GM19468 (cell line): ENCODE data around the gene FCMR.
"Not testable (repeated sequence)": the region's sequence is repeated elsewhere in the genome, so short reads cannot be mapped to it uniquely, and the experiment has no call there.

Experiments
- ATAC-seq: cut with Tn5 transposase; IDR thresholded peaks from one replicate; pipeline ENCODE4 v1.9.1; 2021; ENCODE audit warnings: mild to moderate bottlenecking, moderate library complexity, moderate number of reproducible peaks; ENCODE audit not compliant: unreplicated experiment; ENCODE audit errors: extremely low read depth

FCMR gene

DNA sequence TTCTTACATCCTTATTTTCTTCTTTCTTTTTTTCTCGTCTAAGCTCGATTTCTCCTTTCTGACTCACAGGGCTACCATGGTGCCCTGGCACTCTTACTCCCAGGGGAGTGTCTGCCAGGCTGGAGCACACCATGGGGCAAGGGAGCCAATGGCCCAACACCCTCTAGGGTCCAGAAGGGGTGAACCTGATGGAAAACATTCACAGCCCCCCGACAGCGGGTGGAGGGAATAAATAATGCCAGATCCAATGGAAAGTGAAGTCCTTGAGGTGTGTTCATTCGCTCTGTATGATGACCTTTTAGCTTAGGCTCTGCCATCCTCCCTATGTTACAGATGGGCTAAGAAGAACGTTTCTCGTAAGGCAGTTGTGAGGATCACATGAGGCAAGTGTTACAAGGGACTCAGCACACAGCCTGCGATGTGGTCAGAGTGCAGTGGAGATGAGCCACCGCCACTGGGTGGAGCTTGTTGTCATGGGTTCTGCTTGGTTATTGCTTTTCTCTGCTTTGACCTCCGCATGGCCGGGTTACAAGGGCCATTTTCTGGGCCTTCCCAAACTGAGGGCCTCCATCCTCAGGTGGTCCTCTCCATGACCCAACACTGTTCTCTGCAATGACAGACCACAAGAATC lies 3.5 kb upstream of the FCMR start:
- ATAC-seq, result peak; percentile 52

- ATAC-seq, result no peak
Measured at GRCh38 chr1:206924592-206925105, 2.9 kb upstream of the FCMR start.

DNA sequence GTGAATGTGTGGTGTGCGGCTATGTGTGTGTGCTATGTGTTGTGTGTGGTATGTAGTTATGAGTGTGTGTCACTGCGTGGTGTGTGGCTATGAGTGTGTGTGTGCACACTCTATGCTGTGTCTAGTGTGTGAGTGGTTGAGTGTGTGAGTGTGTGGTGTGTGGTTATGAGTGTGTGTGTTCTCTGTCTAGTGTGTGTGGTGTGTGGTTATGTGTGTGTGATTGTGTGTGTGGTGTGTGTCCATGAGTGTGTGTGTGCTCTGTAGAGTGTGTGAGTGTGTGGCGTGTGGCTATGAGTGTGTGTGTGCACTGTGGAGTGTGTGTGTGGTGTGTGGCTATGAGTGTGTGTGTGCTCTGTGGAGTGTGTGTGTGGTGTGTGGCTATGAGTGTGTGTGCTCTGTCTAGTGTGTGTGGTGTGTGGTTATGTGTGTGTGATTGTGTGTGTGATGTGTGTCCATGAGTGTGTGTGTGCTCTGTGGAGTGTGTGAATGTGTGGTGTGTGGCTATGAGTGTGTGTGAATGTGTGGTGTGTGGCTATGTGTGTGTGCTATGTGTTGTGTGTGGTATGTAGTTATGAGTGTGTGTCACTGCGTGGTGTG lies 2.3 kb upstream of the FCMR start:
- not testable (repeated sequence) for ATAC-seq

DNA sequence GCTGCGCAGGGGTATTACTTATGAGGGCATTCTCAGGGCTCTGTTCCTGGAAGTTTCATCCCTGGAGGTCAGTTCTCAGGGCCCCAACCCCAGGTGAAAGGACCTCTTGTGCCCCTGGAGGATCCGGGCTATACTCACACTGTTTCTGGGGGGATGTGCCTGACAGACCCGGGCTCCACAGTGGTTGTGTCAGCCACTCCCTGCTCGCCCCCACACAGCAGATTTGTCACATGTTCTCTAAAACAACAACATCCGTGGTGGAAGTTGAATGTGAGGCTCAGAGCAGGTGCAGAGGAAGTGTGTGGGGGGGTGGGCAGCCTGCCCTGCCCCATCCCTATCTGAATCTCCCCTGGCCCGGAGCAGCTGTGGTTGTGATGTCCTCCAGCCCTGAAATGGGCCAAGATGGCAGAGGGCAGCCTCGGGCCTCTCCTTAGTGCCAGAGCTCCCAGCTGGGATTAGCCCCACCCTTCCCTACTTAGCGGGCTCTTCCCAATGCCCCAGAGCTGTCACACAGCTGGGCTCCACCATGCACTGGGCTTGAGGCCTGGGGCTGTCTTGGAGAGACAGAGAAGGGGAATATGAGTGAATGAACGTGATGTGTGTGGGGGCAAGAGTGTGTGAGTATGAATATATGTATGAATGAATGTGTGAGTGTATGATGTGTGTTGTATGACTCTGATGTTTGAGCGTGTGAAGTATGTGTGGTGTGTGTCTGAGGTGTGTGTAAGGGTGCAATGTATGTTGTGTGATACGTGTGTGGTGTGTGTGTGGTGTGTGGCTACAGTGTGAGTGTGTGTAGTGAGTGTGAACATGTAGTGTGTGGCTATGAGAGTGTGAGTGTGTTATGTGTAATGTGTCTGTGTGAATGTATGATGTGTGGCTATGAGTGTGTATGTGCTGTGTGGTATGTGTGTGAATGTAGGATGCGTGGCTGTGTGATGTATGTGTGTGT lies 1.5 kb upstream of the FCMR start:
- peak; percentile 53 for ATAC-seq

GRCh38 chr1:206922524-206922923 lies 783 bp upstream of the FCMR start:
- no peak for ATAC-seq

DNA sequence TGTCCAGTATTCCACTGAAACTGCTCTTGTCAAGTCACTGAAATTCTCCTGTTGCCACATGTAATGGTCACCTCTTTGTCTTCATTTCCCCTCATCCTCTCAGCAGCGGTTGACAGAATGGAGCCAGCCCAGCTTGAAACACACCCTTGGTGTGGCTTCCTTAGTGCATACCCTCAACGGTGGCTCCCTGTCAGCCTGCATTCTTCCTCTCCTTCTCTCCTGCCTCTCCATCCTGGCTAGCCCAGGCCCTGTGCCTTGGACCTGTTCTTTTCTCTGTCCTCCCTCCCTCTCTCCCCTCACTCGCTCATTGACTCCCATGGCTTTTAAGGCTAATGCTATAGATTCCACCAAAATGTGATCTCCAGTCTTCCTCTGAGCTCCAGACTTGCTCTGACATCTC lies 3.7 kb downstream of the FCMR start:
- ATAC-seq, result no peak

DNA sequence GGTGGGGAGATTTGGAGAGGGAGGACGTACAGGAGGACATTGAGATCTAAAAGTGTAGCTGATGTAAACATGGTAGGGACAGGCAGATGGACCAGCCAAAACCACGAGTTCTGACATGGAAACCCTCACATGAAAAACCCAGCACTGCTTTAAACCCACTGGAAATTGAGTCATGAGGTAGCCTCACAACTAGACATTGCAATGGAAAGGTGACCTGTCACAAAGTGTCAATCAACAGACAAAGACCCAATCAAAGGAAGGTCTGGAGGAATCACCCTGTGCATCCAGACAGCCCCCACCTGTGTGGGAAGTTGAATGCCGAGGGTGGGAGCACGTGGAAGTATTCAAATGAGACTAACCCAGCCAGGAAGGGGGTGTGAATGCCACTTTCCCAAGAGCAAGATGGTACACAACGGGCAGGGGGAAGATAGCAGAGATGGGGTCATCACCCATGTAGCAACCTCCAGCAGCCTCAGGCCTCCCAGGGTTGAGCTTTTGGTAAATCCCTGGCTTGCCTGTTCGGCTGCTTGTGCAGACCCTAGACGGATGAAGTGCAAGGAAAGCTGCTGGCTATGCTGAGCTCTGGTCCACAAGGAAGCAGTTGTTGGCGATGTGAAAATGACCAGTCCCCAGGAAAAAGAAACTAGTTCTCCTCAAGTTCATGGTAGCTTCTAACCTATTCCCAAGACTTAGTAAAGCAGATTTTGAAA lies 5.6 kb downstream of the FCMR start:
- no peak for ATAC-seq

GRCh38 chr1:206915030-206915735 lies 6.6 kb downstream of the FCMR start:
- ATAC-seq, result no peak

GRCh38 chr1:206913766-206914537 lies 7.8 kb downstream of the FCMR start:
- ATAC-seq, result no peak

DNA sequence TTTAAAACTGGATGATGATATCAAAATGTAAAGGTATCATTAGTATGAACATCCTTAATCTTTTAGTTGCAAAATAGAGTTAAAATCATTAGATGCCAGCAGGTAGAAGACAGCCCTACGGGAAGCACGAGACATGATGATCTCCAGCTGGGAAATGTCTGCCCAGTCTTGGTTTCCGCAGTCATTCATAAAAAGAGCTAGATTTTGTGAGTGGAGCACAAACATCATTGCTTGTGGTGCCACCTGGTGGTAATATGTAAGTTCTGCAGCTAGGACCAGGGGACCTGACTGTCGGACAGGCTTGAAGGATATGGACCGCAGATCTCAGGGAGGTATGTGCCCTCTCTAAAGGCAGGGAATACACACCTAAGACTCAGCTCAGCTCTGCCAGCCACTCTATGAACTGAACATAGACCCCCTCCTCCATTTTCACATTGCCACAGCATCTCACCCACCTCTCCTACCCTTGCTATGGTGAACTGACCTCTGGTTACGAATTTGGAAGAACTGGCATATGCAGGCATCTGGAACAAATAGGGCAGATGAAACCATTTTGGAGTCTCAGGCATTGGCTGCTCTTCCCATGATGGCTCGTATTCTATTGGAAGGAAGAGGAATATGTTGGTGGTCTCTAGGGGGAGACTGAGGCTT lies 9.2 kb downstream of the FCMR start:
- ATAC-seq, result no peak

GRCh38 chr1:206911064-206911663 lies 10.6 kb downstream of the FCMR start:
- no peak for ATAC-seq

GRCh38 chr1:206909883-206910318 lies 11.8 kb downstream of the FCMR start:
- ATAC-seq, result no peak

- no peak for ATAC-seq
Measured at GRCh38 chr1:206909161-206909882, 12.4 kb downstream of the FCMR start.

GRCh38 chr1:206908038-206908437 lies 13.7 kb downstream of the FCMR start:
- no peak for ATAC-seq

- ATAC-seq, result no peak
Measured at GRCh38 chr1:206907304-206907991, 14.3 kb downstream of the FCMR start.

DNA sequence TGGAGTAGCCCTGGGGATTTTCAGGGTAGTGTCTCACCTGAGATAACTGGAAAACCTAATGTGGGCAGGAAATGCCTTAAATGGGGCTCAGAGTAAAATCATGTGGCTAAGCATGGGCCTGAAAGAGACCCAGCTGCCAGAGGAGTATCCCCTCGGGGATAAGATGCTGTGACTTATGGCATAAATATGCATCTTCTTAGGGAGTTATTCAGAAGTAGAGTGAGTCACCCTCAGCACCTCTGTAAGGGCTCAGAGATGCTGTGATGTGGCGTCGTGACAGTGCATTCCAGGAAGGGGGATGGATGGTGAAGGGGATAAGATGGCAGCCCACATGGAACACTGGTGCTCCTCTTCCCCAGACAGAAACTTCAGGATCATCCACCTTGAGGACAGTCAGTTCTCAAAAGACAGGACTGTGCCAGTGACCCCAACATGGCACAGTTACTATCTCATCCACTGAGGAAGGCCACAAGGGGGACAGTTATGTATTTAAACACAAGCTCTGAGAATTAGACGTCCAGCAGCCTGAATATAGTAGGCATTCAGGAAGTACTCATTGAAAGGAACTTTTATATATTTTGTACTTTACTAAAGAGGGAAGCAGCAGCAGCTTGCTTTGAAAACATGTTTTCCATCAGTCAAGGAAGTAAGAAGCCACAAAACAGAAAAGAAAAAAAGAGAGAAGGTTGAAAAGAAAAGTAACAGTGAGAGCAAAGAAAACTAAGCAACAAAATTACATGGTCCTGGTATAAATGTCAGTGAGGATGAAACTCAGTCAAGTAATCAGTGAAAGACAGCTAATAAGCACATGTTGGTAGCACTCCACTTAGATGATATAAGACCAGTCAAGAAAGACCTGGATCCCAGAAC lies 16.2 kb downstream of the FCMR start:
- ATAC-seq, result peak; percentile 26
